ENCODE measurements around the gene DNAJC11. TPM values are rescaled to one million over a fixed set of nuclear protein-coding genes. Genes with fewer than 3 reads are reported as not detected.

Gene DNAJC11
- total RNA-seq, 1 experiment from 2014 or later, result 57.3 TPM

DNA sequence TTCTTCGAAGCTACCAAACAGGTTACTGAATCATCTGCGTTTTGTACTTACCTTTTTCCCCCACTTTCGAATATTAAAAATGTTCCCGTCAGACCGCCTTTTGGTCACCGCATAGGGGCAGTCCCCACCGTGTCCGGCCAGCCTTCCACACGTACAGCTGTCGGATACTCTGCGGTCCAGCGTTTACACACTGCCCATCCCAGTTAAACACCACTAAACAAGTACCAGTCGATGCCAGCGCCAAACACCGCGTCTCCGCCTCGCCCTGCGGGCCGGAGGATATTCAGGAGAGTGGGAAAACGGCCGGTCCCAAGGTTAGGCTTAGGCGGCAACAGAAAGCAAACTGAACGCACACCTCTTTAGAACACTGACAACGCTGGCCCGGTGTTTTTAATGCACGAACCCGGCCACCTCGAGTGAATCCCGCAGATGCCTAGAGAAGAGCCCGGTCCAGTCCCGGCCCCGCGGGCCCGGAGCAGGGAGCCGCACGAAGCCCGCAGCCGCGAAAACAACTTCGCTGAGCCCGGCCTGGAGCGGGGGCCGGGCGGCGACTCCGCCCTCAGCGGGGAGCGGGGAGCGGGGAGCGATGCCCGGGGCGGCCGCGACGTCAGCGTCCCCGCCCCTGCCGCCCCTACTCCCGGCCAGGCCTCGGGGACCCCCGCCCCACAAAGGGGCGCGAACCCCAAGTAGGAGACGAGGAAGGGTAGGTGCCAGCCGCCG, 88.8 kb downstream of the DNAJC11 start:
- peak; percentile 49 for DNase-seq
- no peaks in the 10 kb centered on the region for H3K9me3 Mint-ChIP-seq (ENCODE audit: low read depth, unreplicated experiment)
- H3K4me1 Mint-ChIP-seq (ENCODE audit: low read depth, unreplicated experiment), result no peaks in the 10 kb centered on the region
- H3K36me3 Mint-ChIP-seq (ENCODE audit: insufficient read depth, unreplicated experiment), result peaks cover 39% of the 10 kb centered on the region
- TF ChIP-seq, protein P1, sequence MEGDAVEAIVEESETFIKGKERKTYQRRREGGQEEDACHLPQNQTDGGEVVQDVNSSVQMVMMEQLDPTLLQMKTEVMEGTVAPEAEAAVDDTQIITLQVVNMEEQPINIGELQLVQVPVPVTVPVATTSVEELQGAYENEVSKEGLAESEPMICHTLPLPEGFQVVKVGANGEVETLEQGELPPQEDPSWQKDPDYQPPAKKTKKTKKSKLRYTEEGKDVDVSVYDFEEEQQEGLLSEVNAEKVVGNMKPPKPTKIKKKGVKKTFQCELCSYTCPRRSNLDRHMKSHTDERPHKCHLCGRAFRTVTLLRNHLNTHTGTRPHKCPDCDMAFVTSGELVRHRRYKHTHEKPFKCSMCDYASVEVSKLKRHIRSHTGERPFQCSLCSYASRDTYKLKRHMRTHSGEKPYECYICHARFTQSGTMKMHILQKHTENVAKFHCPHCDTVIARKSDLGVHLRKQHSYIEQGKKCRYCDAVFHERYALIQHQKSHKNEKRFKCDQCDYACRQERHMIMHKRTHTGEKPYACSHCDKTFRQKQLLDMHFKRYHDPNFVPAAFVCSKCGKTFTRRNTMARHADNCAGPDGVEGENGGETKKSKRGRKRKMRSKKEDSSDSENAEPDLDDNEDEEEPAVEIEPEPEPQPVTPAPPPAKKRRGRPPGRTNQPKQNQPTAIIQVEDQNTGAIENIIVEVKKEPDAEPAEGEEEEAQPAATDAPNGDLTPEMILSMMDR (IDR thresholded peaks at IDR 0.05; ENCODE audit: unreplicated experiment), result no peak
- CTCF ChIA-PET, result no interaction called here
- H3K4me3 Mint-ChIP-seq (ENCODE audit: low read depth, unreplicated experiment), result peak overlapping the region; percentile 93
- H3K27ac Mint-ChIP-seq (ENCODE audit: unreplicated experiment), result peak overlapping the region; percentile 91
- BruUV-seq (replicated peaks), result TSS peak; percentile 83
- intact Hi-C loops (cut with micrococcal nuclease; ENCODE audit: unreplicated experiment), result no loop called here
- no peaks in the 10 kb centered on the region for H3K27me3 Mint-ChIP-seq (ENCODE audit: unreplicated experiment)

DNA sequence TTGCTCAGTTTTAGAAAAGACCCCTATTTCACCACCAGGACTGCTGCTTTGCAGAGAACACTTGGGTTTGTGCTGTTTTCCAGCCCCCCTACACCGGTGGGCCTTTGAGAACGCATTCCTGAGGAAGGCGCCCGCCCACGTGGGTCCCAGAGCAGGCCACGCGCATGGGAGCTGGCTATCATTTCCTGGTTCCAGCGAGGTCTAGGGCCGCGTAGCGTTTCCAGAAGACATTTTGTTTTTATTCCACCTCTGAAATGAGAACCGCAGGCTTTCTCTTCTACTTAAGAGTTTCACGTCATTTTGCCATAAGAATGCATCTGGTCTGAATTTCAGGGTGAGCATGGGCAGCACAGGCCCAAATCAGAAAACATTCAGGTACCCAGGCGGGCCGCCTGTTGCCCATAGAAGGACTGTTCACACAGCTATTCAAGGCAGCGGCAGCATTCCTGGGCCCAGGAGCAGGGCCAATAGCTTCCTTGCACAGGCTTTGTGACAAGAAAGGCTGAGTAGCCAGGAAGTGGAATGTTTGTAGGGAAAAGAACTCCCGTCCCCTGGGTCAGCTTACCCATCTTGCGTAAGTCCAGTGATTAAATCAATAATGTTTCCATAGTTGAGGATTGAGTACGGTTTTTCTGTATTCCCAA, 97.6 kb downstream of the DNAJC11 start:
- CTCF ChIA-PET, result interaction anchor here (0.5 kb wide), 1 partner anchor 349 kb away, joined by 3 read pairs; no protein-coding TSS in a partner anchor
- peak; percentile 46 for DNase-seq
- Mint-ChIP-seq H3K9me3 (ENCODE audit: low read depth, unreplicated experiment) (no peaks in the 10 kb centered on the region), H3K4me3 (ENCODE audit: low read depth, unreplicated experiment) (peak overlapping the region; percentile 87), H3K27ac (ENCODE audit: unreplicated experiment) (peak overlapping the region; percentile 68), H3K36me3 (ENCODE audit: insufficient read depth, unreplicated experiment) (peaks cover 45% of the 10 kb centered on the region), H3K4me1 (ENCODE audit: low read depth, unreplicated experiment) (no peaks in the 10 kb centered on the region), H3K27me3 (ENCODE audit: unreplicated experiment) (no peaks in the 10 kb centered on the region)
- TF ChIP-seq, protein P1 (IDR thresholded peaks at IDR 0.05; ENCODE audit: unreplicated experiment), result no peak
- no TSS peak for BruUV-seq (replicated peaks)
- intact Hi-C loops (cut with micrococcal nuclease; ENCODE audit: unreplicated experiment), result loop anchor here (10.0 kb wide), 1 partner anchor 49 kb away; the partner anchor contains the start of genes NOL9 and TAS1R1

DNA sequence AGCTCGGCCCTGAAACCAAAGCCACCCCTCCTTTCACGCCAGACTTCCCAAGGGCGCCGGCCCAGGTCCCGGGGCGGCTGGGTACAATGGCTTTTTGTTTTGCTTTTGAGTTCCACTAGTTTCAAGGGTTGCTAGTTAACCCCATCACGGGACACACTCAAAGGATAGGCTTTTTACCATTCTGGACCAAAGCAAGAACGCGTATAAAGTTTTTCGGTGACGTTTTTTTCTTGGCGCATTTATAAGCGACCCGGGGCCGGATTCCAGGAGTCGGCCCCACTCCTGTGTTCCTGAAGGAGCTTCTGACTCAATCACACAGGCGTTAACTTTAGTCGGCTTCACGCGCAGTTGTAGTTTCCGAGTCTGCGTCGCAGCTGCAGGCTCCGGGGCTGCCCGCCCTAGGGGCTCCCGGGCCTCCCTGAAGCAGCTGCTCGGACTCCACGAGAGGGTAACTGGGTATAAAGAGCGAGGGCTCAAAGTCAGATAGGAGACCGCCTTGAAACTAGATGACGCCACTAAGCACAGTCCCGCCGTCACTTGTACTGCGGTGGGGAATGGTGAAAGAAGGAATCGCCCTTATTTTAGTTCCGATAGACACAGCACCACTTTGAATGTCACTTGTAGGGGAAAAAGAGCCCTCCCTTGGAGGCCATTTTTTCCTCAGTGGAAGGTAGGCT, 98.2 kb downstream of the DNAJC11 start:
- Mint-ChIP-seq H3K4me1 (ENCODE audit: low read depth, unreplicated experiment) (no peaks in the 10 kb centered on the region), H3K36me3 (ENCODE audit: insufficient read depth, unreplicated experiment) (peaks cover 52% of the 10 kb centered on the region), H3K4me3 (ENCODE audit: low read depth, unreplicated experiment) (peak overlapping the region; percentile 87), H3K27me3 (ENCODE audit: unreplicated experiment) (no peaks in the 10 kb centered on the region), H3K27ac (ENCODE audit: unreplicated experiment) (peak overlapping the region; percentile 68), H3K9me3 (ENCODE audit: low read depth, unreplicated experiment) (no peaks in the 10 kb centered on the region)
- BruUV-seq (replicated peaks), result TSS peak; percentile 57
- intact Hi-C loops (cut with micrococcal nuclease; ENCODE audit: unreplicated experiment), result loop anchor here (10.0 kb wide), 1 partner anchor 49 kb away; the partner anchor contains the start of genes NOL9 and TAS1R1
- CTCF ChIA-PET, result interaction anchor here (0.5 to 0.6 kb wide), 2 partner anchors 328 to 350 kb away, joined by 3 read pairs; no protein-coding TSS in a partner anchor
- DNase-seq, result no peak
- TF ChIP-seq, protein P1 (IDR thresholded peaks at IDR 0.05; ENCODE audit: unreplicated experiment), result no peak

DNA sequence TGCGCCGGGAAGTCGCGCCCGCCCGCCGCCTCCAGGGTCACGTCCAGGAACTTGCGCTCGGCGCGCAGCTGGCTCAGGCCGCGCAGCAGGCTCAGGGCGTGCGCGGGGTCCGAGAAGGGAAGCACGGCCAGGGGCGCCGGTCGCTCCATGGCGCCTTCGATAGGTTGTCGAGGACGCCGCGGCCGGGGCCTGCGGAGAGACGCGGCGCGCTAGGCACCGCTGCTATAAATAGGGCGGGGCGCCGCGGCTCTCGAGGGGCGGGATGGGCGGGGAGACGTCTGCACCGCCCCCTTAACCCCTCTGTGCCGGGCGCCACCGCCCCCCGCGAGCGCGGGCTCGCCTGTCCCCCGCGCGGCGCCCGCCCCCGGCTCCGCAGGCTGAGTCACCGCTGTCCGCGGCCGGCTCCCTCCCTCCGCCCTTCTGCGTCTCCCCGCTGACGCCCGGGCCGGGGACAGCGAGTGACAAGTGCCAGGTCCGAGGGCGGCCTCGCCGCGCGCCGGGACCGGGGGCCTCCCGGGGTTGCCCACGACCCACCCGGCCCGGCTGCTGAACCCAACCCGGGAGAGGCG, 98.9 kb downstream of the DNAJC11 start, which contains the start of gene KLHL21:
Gene KLHL21 (minus strand): TSS at position 201 of the 569 bp plus-strand sequence. CDS start 52 bp downstream, at position 149.
- Mint-ChIP-seq H3K9me3 (ENCODE audit: low read depth, unreplicated experiment) (no peaks in the 10 kb centered on the region), H3K4me1 (ENCODE audit: low read depth, unreplicated experiment) (no peaks in the 10 kb centered on the region), H3K27ac (ENCODE audit: unreplicated experiment) (peak within 1 kb of the TSS; percentile 68), H3K36me3 (ENCODE audit: insufficient read depth, unreplicated experiment) (peaks cover 56% of the 10 kb centered on the region), H3K4me3 (ENCODE audit: low read depth, unreplicated experiment) (peak within 1 kb of the TSS; percentile 87), H3K27me3 (ENCODE audit: unreplicated experiment) (no peaks in the 10 kb centered on the region)
- TF ChIP-seq, protein P1 (IDR thresholded peaks at IDR 0.05; ENCODE audit: unreplicated experiment), result no peak
- BruUV-seq (replicated peaks), result no TSS peak
- intact Hi-C loops (cut with micrococcal nuclease; ENCODE audit: unreplicated experiment), result loop anchor here (10.0 kb wide), 1 partner anchor 48 kb away; the partner anchor contains the start of genes NOL9 and TAS1R1
- peak; percentile 87 for DNase-seq
- CTCF ChIA-PET, result interaction anchor here (0.6 kb wide), 1 partner anchor 327 kb away, joined by 3 read pairs; no protein-coding TSS in a partner anchor

All from Calu3 (cell line).